Daoy (cell line): ENCODE results near the gene POLDIP3. TPM values are rescaled to one million over a fixed set of nuclear protein-coding genes. Genes with fewer than 3 reads are reported as not detected.

Experiments used
- DNase-seq: peaks from one replicate; pipeline ENCODE4 v3.0.0-alpha.2; 2015; ENCODE audit warnings: low read depth
- total RNA-seq: library from RNA; depleted of rRNA; stranded (reverse); fragments of >200 nt; shearing (Covaris generic); gene quantifications from 2 replicates; pipeline ENCODE4 v1.2.3, GENCODE V29; 2014; rRNA removed

The POLDIP3 gene, protein sequence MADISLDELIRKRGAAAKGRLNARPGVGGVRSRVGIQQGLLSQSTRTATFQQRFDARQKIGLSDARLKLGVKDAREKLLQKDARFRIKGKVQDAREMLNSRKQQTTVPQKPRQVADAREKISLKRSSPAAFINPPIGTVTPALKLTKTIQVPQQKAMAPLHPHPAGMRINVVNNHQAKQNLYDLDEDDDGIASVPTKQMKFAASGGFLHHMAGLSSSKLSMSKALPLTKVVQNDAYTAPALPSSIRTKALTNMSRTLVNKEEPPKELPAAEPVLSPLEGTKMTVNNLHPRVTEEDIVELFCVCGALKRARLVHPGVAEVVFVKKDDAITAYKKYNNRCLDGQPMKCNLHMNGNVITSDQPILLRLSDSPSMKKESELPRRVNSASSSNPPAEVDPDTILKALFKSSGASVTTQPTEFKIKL
- 29.3 and 39.9 TPM in 2 replicates for total RNA-seq

DNA sequence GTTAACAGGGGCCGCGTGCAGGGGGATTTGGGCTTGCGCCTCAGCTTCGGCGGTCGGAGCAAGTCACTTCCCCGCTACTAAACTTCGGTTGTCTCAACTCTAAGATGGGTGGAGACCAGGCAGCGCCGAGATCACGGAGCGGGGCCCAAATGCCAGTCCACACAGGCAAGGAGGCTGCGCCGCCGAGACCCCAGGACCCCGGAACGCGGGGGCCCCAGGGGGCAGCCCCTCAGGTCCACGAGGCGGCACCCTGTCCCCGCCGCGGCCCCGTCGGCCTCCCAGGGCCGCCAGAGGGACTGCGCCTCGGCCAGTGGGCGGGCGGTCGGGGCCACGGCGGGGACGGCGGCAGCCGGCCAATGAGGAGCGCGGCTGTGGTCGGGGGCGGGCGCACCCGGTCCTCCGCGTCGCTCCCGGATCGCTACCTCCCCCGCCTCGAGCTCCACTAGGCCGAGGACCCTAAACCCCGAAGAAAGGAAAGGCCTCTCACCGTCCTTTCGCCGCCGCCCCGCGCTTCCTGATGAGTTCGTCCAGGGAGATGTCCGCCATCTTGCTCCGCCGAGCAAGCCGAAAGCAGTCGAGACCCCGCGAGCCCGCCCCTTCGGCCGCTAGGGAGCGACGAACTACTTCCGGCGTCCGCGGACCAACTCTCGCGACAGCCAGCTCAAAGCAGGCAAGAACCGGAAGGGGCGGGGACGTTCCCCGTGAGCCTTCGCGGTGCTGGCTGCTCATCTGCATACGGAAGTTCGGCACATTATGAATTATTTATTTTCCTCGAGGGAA lies at the start of gene POLDIP3:
TSS of gene POLDIP3 (minus strand) at position 572 of the 780 bp plus-strand sequence. CDS start at position 546, 26 bp downstream.
- DNase-seq = peak; percentile 98

DNA sequence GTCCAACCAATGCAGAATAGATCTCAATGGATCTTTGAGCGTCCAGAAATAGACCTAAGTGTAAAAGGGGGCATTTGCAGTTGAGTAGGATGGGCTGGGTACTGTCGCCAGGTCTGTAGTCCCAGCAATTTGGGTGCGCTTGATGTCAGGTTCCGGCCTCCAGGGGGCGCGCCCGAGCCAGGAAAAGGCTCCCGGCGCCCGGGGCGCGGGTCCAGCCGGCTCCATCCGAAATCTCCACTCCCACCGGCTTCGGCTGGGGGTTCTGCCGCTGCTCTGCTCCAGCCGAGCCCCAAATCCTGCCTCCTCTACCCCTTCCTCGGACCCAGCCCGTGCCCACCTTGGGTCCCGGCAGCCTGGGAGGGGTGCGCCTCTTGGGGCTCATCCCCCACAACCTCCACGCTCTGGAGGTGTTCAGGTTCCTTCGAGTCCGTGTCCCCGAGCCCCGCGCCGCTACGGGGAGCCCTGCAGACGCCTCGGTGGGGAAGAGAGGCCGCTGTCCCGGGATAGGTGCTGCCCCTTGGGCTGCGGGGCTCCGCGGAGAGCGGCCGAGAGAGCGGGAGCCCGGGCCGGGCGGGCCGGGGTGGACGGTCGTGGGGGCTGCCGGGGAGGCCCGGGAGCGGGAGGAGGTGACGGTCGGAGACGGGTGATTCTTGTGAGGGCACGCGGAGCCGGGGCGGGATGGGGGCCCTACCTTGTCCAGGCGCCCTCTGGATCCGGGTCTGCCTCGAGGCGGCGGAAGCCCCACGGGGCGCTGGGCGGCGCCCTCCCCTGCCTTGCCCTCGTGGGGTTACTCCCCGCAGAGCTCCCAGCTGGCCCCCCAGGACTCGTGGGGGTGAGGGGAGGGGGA lies 47.5 kb upstream of the POLDIP3 start:
- peak; percentile 78 for DNase-seq

DNA sequence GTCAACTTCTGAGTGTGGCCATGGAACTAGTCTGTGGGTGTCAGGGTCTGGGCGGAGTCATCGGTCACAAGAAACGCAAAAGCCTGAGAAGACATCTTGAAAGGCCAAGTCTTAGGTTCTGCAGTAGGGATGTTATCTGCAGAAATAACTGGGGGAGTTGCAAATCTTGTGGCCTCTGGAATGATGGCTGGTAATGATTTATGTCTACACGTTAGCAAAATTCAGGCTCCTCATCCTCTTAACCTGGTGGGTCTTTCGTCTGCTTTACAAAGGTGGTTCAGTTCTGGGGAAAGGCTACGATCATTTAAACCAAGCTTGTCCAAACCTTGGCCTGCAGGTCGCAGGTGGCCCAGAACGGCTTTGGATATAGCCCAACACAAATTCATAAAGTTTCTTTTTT lies 41.9 kb upstream of the POLDIP3 start:
- DNase-seq = no peak

DNA sequence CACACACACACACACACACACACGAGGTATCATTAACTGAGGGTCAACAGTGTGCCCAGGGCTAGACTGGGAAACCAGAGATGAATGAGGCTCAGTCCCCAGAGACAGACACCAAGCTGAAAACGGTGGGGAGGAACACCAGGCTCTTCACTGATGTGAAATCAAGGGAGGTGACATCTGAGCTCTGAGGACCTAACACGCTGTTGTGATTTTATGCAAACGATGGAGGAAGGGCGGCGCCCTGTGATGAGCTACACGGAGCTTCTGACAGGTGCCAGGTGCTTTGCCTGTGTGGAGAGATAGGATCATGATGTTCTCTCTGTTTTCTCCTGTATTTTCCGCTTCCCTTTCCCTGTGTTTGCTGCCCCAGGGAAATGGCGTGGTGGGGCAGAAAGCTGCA lies 41.0 kb upstream of the POLDIP3 start:
- no peak for DNase-seq

DNA sequence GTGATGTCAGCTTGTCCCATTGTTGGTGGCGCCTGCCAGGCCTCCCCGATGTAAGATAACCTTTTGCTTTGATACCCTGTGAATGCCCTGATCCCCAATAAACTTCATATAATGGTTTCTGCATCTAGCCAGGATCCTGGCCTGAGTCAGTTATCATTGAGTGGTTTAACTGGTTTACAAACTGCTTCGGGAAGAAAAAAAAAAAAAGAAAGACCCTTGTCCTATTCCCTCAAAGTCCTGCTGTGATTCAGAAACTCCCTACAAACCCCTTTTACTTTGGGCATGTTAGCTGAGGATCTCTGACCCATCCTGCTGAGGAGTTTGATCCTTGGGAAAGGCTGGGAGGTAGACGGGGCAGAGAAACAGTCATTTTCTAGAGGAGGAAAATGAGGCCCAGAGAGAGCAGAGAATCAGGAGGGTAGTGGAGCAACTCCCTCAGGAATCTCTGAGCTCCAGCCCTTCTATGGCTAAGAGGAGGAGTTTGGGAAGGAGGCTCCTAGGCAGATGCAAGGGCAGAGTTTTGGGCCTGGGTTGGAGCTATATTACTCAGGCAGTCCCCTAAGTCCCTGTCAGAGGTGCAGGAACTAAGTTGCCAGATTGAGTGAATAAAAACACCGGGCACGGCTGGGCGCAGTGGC lies 39.9 kb upstream of the POLDIP3 start:
- no peak for DNase-seq

DNA sequence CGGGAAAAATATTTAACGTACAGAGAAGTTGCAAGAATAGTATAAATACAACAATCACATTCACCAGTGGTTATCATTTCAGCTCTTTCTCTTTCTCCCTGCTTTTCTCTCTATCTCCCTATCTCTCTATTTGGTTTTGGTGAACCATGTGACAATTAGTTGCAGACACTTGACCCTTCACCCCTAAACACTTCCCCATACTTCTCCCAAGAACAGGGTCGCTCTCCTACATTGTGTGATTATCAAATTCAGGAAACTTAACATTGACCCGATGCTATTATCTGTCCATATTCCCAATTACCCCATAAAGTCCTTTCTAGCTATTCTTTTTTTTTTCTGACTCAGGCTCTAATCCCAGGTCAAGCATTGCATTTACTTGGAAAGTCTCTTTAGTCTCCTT lies 39.3 kb upstream of the POLDIP3 start:
- DNase-seq = no peak

DNA sequence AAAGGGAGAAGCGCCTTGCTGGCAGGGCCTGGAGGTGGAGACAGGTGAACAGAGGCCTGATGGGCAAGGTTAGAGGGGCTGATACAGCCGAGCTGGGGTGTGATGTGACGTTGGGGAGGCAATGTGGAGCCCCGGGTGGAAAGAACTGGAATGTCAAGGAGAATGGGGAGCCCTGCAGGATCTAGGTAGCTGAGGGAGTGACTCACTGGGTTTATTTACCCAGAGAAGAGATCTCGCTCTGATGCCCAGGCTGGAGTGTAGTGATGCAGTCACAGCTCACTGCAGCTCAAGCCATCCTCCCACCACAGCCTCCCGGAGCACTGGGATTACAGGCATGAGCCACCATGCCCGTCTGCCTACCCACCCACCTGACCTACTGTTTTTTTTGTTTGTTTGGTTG lies 36.5 kb upstream of the POLDIP3 start:
- DNase-seq = peak; percentile 59

DNA sequence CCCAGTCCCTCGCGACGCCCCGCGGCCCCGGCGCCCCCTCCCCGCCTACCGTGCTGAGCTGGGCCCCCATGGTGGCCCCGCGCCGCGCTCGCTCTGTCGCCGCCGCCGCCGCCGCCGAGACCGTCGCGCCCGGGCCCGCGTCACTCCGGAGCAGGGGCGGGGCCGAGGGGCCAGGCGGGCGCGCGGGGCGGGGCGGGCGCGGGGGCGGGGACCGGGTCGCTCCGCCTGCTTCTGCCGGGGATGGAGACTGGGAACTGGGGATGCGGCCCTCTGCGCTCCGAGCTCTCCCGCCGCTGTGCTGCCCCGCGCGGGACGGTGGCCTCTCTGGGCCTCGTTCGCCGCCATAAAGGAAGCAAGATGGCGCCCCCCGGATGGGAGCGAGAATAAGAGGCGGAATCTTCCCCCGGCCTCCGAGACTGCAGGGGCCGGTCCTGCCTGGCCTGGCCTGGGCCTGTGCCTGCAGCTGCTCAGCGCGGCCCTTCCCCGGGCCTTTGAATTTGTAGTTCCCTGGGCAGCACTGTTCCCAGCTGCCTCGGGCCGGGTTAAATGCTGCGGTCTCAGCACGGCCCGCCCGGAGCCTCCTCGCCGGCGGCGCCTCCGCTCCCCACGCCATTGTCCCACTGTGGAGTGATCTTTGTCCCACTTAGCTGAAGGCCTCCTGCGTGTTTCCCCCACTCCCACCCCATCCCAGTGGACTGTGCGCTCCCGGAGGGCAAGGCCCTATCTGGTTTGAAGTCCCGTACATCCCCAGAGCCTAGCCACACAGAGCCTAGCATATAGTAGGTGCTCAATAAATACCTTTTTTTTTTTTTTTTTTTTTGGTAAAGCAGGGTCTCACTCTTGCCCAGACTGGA lies 34.8 kb upstream of the POLDIP3 start, which contains the start of gene CYB5R3:
TSS of gene CYB5R3 (minus strand) at position 147 of the 854 bp plus-strand sequence. CDS start at position 70, 77 bp downstream.
- DNase-seq = peak; percentile 87

DNA sequence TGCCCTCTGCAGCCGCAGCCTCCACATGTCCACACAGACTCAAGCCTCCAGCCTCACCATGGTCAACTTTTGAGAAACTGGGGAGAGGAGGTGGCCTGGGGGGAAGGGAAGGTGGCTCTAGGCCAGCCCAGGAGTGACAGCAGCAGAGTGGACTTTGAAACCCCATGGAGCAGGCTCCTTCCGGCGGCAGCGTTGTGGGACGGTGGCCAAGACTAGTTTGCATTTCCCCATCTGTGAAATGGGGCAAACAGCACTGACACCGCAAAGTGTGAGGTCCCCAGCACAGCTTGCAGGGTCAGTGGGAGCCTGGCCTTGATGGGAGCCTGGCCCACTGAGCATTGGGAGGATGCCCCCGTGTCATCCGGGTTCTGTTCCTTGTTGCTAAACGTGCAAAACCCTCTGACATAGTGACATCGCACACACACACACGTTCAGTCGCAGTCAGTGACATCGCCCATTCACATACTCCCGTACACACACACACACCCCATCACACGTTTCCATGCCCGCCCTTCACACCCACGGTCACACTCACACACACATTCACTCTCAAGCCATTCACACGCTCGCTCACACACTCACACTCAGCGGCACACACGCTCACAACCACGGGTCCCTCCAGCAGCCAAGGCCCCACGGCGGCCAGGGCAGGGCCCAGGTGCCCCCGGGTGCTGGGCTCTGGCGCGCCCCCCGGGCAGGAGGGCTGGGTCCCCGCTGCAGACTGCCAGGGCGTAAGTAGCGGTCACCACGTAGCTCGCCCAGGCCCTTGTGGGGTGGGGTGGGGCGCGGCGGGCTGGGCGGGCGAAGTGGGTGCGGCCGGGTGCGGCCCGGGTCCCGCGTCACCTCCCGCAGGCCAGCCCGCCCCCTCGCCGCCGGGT lies 33.9 kb upstream of the POLDIP3 start:
- DNase-seq = peak; percentile 64

DNA sequence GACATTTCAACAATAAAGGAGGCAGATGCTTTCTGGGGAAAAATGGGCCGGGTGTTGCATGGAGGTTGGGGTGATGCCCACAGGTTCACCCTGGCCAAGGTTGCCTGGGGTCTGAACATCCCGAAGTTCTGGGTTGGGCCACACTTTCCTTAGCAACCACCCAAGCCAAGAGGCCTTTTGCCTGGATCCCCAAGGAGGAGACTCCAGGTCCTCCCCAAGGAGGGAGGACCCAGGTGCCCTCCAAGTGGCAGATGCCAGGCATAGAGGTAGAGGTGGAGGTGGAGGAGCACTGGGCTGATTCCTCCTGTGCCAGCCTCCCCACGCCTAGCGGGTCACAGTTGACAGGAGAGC lies 33.3 kb upstream of the POLDIP3 start:
- DNase-seq = no peak

DNA sequence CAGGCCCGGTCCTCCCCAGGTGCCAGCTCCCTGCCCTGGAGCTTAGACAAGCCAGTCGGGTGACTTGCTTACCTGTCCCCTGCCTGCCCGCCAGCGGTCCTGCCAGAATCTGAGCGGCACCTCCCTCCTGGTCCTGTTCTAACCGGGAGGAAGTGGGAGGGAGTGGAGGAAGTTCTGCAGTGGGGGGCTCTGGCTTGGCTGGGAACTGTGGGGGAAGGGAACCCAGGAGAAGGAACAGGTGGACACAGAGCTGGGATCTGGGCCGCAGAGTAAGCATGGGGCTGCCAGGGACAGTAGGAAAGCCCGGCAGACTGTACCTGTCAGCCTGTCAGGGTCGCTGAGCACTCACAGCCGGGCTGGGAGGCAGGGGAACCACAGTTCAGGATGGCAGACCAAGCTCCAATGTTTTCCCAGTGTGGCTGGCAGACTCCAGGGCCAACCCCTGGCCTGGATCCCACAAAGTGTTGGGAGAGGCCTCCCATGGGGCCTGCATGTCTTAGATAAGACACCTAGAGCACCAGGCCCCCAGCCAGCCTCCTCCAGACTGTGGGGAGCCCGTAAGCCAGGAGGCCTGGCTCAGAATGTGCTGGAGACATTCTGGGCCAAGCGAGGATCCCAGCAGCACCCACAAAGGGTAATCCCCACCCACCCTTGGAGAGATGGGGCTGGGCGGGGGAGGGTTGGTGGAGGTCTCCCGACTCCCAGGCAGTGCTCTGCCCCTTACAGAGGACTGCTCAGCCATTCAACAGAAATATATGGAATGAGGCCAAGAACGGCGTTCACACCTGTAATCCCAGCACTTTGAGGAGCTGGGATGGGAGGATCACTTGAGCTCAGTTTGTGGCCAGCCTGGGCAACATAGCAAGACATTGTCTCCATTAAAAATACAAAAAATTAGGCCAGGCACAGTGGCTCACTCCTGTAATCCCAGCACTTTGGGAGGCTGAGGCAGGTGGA lies 32.2 kb upstream of the POLDIP3 start:
- DNase-seq = peak; percentile 59

DNA sequence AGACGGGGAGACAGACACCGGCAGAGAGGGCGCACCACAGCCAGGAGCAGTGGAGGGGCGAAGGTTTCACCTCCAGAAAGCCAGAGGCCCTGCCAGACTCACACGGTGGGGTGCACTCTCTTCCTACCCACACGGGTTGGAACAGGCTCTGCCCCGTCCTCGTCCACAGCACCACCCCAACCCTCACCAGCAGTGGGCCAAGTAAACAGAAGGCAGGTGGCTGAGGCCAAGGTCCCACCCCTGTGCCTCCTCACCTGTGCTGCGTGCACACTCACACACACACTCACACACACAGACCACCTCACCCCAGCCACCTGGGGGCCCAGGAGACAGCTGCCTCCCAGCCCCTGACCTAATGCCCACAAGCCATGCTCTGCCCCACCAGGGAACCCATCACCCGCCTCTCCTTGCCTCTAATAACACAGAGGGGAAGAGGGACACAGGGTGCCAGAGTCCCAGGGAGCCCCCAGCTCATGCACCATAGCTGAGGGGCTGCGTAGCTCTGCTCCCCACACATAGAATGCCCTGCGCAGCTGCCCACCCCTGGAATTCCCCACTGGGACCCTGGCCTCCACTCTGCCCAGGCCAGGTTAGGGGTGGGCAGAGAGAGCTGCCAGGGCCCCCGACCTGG lies 31.4 kb upstream of the POLDIP3 start:
- DNase-seq = no peak

DNA sequence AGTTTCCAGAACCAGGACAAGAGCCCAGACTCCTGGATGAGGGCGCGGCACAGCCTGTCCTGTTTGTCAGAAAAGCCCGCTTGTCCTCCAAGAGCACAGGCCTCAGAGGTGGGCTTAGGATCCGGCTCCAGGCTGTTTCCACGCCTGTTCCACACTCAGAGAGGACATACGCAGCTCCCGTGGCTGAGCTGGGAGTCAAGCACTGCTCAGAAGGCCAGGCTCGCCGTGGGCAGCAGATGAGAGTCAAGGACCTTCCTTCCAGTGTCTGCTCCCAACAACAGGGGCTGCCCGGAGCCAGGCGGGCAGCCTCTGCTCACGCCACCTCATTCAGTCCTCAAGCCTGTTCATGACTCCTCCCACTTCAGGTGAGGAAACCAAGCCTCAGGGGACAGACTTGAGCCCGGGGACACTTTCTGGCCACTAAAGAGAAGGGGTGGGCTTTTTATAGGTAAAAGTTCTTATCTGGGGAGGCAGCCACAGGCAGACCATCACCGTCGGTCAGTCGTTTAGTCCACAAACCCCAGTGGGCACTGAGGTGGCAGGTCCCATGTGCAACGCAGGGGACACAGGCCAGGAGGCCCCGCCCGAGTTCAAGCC lies 30.8 kb upstream of the POLDIP3 start:
- no peak for DNase-seq

DNA sequence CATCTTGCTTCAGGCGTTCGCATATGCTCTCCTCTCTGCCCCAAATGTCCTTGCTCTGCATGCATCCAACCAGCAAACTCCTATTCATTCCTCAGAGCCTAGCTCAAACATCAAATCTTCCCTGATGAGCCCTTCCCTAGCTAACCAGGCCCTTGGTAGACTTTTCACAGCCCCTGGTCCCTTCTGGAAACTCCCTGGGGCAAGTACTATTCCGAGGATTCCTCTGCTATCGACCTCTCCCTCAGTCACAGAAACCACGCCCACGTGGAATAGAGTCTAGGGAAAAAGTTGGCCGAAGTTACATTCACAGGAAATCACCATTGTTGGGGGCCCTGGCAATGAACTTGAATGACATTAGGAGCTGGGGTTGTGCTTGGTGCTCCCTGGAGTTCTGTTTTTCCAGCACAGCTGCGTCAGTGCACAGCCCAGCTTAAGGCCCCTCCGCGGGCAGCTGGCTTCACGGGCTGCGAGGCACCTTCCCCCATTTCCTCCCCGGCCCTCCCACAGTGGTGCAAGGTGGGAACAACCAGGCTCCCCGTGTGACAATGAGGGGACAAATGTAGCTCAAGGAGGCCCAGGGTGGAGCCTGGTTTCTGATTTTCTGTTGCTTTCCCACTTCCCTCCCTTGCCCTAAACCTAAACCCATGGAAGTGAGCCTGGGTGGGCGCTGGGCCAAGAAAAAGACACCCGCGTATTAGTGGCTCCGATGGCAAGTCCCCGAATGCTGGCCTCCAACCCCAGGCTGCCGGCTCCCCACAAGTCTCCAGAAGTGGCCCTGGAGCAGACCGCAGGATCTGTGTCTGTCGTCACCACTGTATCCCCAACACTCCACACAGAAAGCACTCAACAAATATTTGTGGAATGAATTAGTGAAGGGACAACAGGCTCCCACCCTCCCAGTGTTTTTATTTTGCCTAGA lies 30.0 kb upstream of the POLDIP3 start:
- peak; percentile 28 for DNase-seq

DNA sequence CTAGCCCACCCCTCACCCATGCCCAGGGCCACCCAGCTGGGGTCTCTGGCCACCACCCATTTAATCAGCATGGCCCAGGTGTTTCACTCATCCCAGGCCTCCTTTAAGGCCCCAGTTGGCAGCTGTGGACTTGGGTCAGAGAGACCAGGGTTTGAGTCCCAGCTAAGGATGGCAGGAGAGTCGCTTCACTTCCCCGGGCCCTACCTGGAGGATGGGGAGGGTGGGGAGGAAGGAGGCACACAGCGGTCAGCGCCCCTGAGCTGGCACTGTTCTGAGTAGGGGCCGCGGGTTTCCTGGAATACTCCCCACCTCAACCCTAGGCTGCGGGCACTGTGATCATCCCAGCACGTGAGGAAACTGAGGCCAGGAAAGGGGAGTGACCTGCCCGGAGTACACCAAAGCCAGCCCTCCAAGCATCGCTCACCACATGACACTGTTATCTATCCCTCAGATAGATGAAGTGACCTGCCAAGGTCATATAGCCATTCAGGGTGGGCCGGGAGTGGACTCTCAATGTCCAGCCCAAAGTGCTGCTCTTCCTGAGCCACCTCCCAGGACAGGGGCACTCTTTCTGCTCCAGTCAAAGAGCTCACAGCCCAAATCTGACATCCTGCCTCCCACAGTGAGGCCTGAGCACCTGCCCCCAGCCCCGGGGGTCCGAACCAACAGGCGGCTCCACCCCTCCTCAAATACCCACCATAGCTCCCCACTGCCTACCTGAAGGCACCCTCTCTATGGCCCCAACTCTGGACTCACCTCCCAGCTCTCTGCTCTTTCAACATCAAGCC lies 29.1 kb upstream of the POLDIP3 start:
- no peak for DNase-seq
